Measurements from ENCODE around the gene RELT.

RELT gene

GRCh38 chr11:73406619-73407018 lies 30.4 kb downstream of the RELT start:
- H3K27ac ChIP-seq, result no peak overlapping the region
- TF ChIP-seq CTCF (IDR thresholded peaks at IDR 0.05), result no peak
- TF ChIP-seq ZFX (IDR thresholded peaks at IDR 0.05; ENCODE audit: borderline replicate concordance), result no peak

GRCh38 chr11:73409431-73409830 lies 33.2 kb downstream of the RELT start:
- TF ChIP-seq ZFX (IDR thresholded peaks at IDR 0.05; ENCODE audit: borderline replicate concordance), result no peak
- TF ChIP-seq CTCF (IDR thresholded peaks at IDR 0.05), result no peak
- no peak overlapping the region for H3K27ac ChIP-seq

GRCh38 chr11:73410627-73411026 lies 34.4 kb downstream of the RELT start:
- H3K27ac ChIP-seq, result no peak overlapping the region
- TF ChIP-seq CTCF (IDR thresholded peaks at IDR 0.05) (no peak), ZFX (IDR thresholded peaks at IDR 0.05; ENCODE audit: borderline replicate concordance) (no peak)

- no peak overlapping the region for H3K27ac ChIP-seq
- no peak for TF ChIP-seq ZFX (IDR thresholded peaks at IDR 0.05; ENCODE audit: borderline replicate concordance)
- no peak for TF ChIP-seq CTCF (IDR thresholded peaks at IDR 0.05)
Measured at GRCh38 chr11:73411031-73411430, 34.8 kb downstream of the RELT start.

- H3K27ac ChIP-seq, result no peak overlapping the region
- TF ChIP-seq ZFX (IDR thresholded peaks at IDR 0.05; ENCODE audit: borderline replicate concordance) (no peak), CTCF (IDR thresholded peaks at IDR 0.05) (no peak)
Measured at GRCh38 chr11:73412308-73412707, 36.1 kb downstream of the RELT start.

GRCh38 chr11:73413256-73413655 lies 37.1 kb downstream of the RELT start:
- TF ChIP-seq CTCF (IDR thresholded peaks at IDR 0.05) (no peak), ZFX (IDR thresholded peaks at IDR 0.05; ENCODE audit: borderline replicate concordance) (no peak)
- H3K27ac ChIP-seq, result no peak overlapping the region

- TF ChIP-seq ZFX (IDR thresholded peaks at IDR 0.05; ENCODE audit: borderline replicate concordance), result no peak
- no peak for TF ChIP-seq CTCF (IDR thresholded peaks at IDR 0.05)
- no peak overlapping the region for H3K27ac ChIP-seq
Measured at GRCh38 chr11:73414977-73415651, 38.9 kb downstream of the RELT start.
